ENCODE measurements around the gene GPR84. TPM values are rescaled to one million over a fixed set of nuclear protein-coding genes. Genes with fewer than 3 reads are reported as not detected.

The GPR84 gene
- total and polyA plus RNA-seq, 2 of the 13 experiments (the other 11 are each of a cell fraction or from before 2014, with no cell fraction given), result not detected

GRCh38 chr12:54360717-54361456, 3.4 kb downstream of the GPR84 start (continued):
- no peak for TF ChIP-seq IKZF4 (CRISPR knock-in tag; IDR thresholded peaks at IDR 0.05; ENCODE audit: borderline replicate concordance, low read depth, not compliant biosample characterization)
- TF ChIP-seq ARNTL (CRISPR knock-in tag; IDR thresholded peaks at IDR 0.05), result no peak
- TF ChIP-seq ZNF564 (CRISPR knock-in tag; IDR thresholded peaks at IDR 0.05), result no peak
- TF ChIP-seq, protein P1, sequence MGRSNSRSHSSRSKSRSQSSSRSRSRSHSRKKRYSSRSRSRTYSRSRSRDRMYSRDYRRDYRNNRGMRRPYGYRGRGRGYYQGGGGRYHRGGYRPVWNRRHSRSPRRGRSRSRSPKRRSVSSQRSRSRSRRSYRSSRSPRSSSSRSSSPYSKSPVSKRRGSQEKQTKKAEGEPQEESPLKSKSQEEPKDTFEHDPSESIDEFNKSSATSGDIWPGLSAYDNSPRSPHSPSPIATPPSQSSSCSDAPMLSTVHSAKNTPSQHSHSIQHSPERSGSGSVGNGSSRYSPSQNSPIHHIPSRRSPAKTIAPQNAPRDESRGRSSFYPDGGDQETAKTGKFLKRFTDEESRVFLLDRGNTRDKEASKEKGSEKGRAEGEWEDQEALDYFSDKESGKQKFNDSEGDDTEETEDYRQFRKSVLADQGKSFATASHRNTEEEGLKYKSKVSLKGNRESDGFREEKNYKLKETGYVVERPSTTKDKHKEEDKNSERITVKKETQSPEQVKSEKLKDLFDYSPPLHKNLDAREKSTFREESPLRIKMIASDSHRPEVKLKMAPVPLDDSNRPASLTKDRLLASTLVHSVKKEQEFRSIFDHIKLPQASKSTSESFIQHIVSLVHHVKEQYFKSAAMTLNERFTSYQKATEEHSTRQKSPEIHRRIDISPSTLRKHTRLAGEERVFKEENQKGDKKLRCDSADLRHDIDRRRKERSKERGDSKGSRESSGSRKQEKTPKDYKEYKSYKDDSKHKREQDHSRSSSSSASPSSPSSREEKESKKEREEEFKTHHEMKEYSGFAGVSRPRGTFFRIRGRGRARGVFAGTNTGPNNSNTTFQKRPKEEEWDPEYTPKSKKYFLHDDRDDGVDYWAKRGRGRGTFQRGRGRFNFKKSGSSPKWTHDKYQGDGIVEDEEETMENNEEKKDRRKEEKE (IDR thresholded peaks at IDR 0.05), result no peak
- TF ChIP-seq, protein P2, sequence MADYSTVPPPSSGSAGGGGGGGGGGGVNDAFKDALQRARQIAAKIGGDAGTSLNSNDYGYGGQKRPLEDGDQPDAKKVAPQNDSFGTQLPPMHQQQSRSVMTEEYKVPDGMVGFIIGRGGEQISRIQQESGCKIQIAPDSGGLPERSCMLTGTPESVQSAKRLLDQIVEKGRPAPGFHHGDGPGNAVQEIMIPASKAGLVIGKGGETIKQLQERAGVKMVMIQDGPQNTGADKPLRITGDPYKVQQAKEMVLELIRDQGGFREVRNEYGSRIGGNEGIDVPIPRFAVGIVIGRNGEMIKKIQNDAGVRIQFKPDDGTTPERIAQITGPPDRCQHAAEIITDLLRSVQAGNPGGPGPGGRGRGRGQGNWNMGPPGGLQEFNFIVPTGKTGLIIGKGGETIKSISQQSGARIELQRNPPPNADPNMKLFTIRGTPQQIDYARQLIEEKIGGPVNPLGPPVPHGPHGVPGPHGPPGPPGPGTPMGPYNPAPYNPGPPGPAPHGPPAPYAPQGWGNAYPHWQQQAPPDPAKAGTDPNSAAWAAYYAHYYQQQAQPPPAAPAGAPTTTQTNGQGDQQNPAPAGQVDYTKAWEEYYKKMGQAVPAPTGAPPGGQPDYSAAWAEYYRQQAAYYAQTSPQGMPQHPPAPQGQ (CRISPR knock-in tag; IDR thresholded peaks at IDR 0.05; ENCODE audit: borderline replicate concordance), result no peak
- TF ChIP-seq RAD51 (IDR thresholded peaks at IDR 0.05; ENCODE audit: borderline replicate concordance), result no peak
- no peak for TF ChIP-seq ZSCAN30 (CRISPR knock-in tag; IDR thresholded peaks at IDR 0.05)
- TF ChIP-seq ZMYM3 (CRISPR knock-in tag; IDR thresholded peaks at IDR 0.05), result no peak
- TF ChIP-seq ZBTB44 (CRISPR knock-in tag; IDR thresholded peaks at IDR 0.05), result no peak
- no peak for TF ChIP-seq WIZ (CRISPR knock-in tag; IDR thresholded peaks at IDR 0.05)
- TF ChIP-seq RNF2 (conservative IDR thresholded peaks at IDR 0.05; ENCODE audit: low read depth), result no peak
- TF ChIP-seq ZBTB21 (CRISPR knock-in tag; IDR thresholded peaks at IDR 0.05), result no peak
- TF ChIP-seq SYNCRIP (IDR thresholded peaks at IDR 0.05; ENCODE audit: insufficient read depth, low read depth, low read length), result no peak
- no peak for TF ChIP-seq SP1 (IDR thresholded peaks at IDR 0.05)
- TF ChIP-seq SP1 (CRISPR knock-in tag; IDR thresholded peaks at IDR 0.05), result no peak
- TF ChIP-seq ZNF761 (CRISPR knock-in tag; conservative IDR thresholded peaks at IDR 0.05), result no peak
- no peak for TF ChIP-seq ZNF7 (CRISPR knock-in tag; IDR thresholded peaks at IDR 0.05)
- 0 out of 2 replicates have a peak, but pooled peaks have one; percentile 32 for TF ChIP-seq ZNF547 (CRISPR knock-in tag; IDR thresholded peaks at IDR 0.05)
- TF ChIP-seq ZNF263 (CRISPR knock-in tag; IDR thresholded peaks at IDR 0.05), result 0 out of 2 replicates have a peak, but pooled peaks have one; percentile 24
- 0 out of 2 replicates have a peak, but pooled peaks have one; percentile 38 for TF ChIP-seq ZSCAN25 (CRISPR knock-in tag; IDR thresholded peaks at IDR 0.05)
- no peak for TF ChIP-seq ZFP36L1 (CRISPR knock-in tag; IDR thresholded peaks at IDR 0.05)
- TF ChIP-seq GPBP1L1 (CRISPR knock-in tag; IDR thresholded peaks at IDR 0.05), result no peak
- TF ChIP-seq RAD21 (CRISPR knock-in tag; IDR thresholded peaks at IDR 0.05), result peak; percentile 94
- TF ChIP-seq FOXO1 (CRISPR knock-in tag; IDR thresholded peaks at IDR 0.05), result no peak
- no peak for TF ChIP-seq ZNF496 (CRISPR knock-in tag; IDR thresholded peaks at IDR 0.05; ENCODE audit: insufficient replicate concordance)
